Fibroblast of skin of left biceps (primary cell): ENCODE measurements around the gene DNAJA2.

Experiments used
- DNase-seq, 2 experiments: peaks; one replicate each; pipeline ENCODE4 v3.0.0-alpha.2; 2013; ENCODE audit warnings: low read depth in 2 of 2

Gene DNAJA2

GRCh38 chr16:46928811-46929210 lies 44.7 kb downstream of the DNAJA2 start:
- DNase-seq, result no peak

GRCh38 chr16:46927273-46927672 lies 46.2 kb downstream of the DNAJA2 start:
- no peak for DNase-seq

GRCh38 chr16:46926470-46927225 lies 46.8 kb downstream of the DNAJA2 start:
- DNase-seq, result no peak

GRCh38 chr16:46924402-46924801 lies 49.1 kb downstream of the DNAJA2 start:
- no peak for DNase-seq

- DNase-seq, result no peak
Measured at GRCh38 chr16:46923513-46924295, 49.8 kb downstream of the DNAJA2 start.

GRCh38 chr16:46922239-46922638 lies 51.2 kb downstream of the DNAJA2 start:
- no peak for DNase-seq

GRCh38 chr16:46920402-46921068 lies 52.9 kb downstream of the DNAJA2 start:
- DNase-seq, result no peak

GRCh38 chr16:46918905-46919792 lies 54.3 kb downstream of the DNAJA2 start:
- no peak for DNase-seq

- DNase-seq, result no peak
Measured at GRCh38 chr16:46918400-46918799, 55.1 kb downstream of the DNAJA2 start.

GRCh38 chr16:46916980-46917379 lies 56.5 kb downstream of the DNAJA2 start:
- DNase-seq, result no peak

GRCh38 chr16:46915483-46916025 lies 57.9 kb downstream of the DNAJA2 start:
- DNase-seq, result no peak

GRCh38 chr16:46914556-46915201 lies 58.8 kb downstream of the DNAJA2 start:
- DNase-seq, result no peak

GRCh38 chr16:46911650-46912049 lies 61.8 kb downstream of the DNAJA2 start:
- DNase-seq, result no peak

GRCh38 chr16:46911038-46911437 lies 62.4 kb downstream of the DNAJA2 start:
- no peak for DNase-seq

GRCh38 chr16:46908540-46909372 lies 64.7 kb downstream of the DNAJA2 start:
- DNase-seq, result peak in 1 of 2 experiments; percentile 15

GRCh38 chr16:46907061-46907774 lies 66.3 kb downstream of the DNAJA2 start:
- DNase-seq, result no peak

GRCh38 chr16:46906360-46907060 lies 67.0 kb downstream of the DNAJA2 start:
- no peak for DNase-seq
